ENCODE measurements around the gene NPAS3.

- TF ChIP-seq, protein P1, sequence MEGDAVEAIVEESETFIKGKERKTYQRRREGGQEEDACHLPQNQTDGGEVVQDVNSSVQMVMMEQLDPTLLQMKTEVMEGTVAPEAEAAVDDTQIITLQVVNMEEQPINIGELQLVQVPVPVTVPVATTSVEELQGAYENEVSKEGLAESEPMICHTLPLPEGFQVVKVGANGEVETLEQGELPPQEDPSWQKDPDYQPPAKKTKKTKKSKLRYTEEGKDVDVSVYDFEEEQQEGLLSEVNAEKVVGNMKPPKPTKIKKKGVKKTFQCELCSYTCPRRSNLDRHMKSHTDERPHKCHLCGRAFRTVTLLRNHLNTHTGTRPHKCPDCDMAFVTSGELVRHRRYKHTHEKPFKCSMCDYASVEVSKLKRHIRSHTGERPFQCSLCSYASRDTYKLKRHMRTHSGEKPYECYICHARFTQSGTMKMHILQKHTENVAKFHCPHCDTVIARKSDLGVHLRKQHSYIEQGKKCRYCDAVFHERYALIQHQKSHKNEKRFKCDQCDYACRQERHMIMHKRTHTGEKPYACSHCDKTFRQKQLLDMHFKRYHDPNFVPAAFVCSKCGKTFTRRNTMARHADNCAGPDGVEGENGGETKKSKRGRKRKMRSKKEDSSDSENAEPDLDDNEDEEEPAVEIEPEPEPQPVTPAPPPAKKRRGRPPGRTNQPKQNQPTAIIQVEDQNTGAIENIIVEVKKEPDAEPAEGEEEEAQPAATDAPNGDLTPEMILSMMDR (IDR thresholded peaks at IDR 0.05; ENCODE audit: borderline replicate concordance, extremely low read depth, low read length, poor library complexity, severe bottlenecking) = no peak
- no peak for TF ChIP-seq EZH2 (IDR thresholded peaks at IDR 0.05; ENCODE audit: borderline replicate concordance, low read depth, low read length, severe bottlenecking)
These were observed 319.1 kb downstream of the NPAS3 start for GRCh38 chr14:33257796-33258195.

Data from DND-41 (cell line).